ENCODE data around the gene EPS15.

Gene EPS15

DNA sequence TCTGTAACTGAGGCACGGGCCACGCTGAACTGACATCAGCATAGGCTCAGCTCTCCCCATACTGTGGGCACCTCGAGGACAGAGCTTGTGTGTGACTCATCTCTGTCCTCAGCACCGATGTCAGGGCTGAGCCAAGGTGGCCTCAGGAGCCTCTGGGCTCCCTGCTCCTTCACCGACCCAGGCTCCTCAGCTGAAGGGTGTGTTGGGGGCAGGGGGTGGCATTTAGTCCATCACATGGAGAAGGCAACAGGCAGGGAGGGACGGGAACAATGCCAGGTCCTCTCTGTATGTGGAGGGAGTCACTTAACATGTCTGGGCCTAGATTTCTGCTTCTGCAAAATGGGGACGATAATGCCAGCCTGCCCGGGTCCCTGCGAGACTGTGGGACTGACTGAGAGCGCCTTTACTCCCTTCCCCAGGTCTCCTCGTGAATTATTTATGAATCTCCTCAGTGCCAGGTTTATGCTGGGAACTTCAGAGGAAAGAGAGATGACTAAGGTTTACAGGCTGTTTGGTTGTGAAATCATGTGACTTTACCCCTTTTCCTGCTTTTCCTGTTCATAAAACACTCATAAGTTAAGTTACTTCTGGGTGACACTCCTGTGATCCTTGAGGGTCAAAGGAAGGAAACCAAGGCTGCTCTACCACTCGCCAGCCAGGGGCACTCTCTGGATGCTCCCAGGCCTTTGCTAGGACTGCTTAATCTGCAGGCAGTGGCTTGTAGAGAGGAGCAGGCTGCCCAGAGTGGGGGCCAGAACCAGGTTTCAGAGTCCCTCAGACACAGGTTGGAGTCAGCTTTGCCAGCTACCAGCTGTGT lies 204.9 kb downstream of the EPS15 start:
- no peak overlapping the region for H3K27ac ChIP-seq (ENCODE audit: low read depth, low read length)
- H2AFZ ChIP-seq (ENCODE audit: low read depth, low read length, severe bottlenecking): no peak overlapping the region
- H3K9me3 ChIP-seq (ENCODE audit: insufficient read depth, low read length): no peaks in the 10 kb centered on the region
- TF ChIP-seq CTCF (IDR thresholded peaks at IDR 0.05; ENCODE audit: insufficient read depth, low read length, poor library complexity, severe bottlenecking): no peak
- TF ChIP-seq EZH2phosphoT487 (conservative IDR thresholded peaks at IDR 0.05; ENCODE audit: low read length): no peak
- H3K79me2 ChIP-seq (ENCODE audit: insufficient read depth, low read length): no peaks in the 10 kb centered on the region
- no peak overlapping the region for H3K4me3 ChIP-seq (ENCODE audit: insufficient read depth, low read length, poor library complexity, severe bottlenecking)
- H3F3A ChIP-seq (ENCODE audit: insufficient read depth): no peaks in the 10 kb centered on the region
- H3K27me3 ChIP-seq (ENCODE audit: low read length): no peaks in the 10 kb centered on the region
- H3K4me2 ChIP-seq (ENCODE audit: low read depth, low read length, poor library complexity, severe bottlenecking): no peak overlapping the region
- H3K9ac ChIP-seq (ENCODE audit: low read length): no peak overlapping the region
- H3K36me3 ChIP-seq (ENCODE audit: low read length): no peaks in the 10 kb centered on the region
- H4K20me1 ChIP-seq (ENCODE audit: low read depth, low read length): no peaks in the 10 kb centered on the region
- H3K9me2 ChIP-seq (replicated peaks; ENCODE audit: insufficient read depth, low read length): no peaks in the 10 kb centered on the region

DNA sequence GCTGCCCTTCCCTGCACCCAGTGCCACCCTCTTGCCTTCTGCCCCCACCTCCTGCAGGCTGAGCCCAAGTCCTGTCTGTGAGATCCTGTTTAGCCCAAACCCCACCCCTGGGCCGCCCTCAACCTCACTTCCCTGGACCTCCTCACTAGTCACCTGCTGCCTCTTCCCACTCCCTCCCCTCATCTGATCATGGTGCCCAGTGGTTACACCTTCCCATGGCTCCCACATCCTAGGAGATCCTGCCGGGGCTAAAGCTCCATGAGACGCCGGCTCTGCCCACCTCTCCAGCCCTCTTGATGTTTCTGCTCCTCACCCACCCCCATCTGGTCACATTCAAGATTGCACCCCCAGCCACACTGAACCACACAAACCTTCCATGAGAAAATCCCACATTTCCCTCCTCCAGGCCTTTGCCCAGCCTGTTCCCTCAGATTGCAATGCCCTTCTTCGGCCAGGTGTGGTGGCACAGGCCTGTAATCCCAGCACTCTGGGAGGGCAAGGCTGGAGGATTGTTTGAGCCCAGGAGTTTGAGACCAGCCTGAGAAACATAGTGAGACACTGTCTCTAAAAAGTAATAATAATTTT lies 205.7 kb downstream of the EPS15 start:
- no peaks in the 10 kb centered on the region for H3F3A ChIP-seq (ENCODE audit: insufficient read depth)
- no peaks in the 10 kb centered on the region for H3K36me3 ChIP-seq (ENCODE audit: low read length)
- H3K9me3 ChIP-seq (ENCODE audit: insufficient read depth, low read length): no peaks in the 10 kb centered on the region
- no peak overlapping the region for H3K27ac ChIP-seq (ENCODE audit: low read depth, low read length)
- H3K9ac ChIP-seq (ENCODE audit: low read length): no peak overlapping the region
- H3K9me2 ChIP-seq (replicated peaks; ENCODE audit: insufficient read depth, low read length): no peaks in the 10 kb centered on the region
- H2AFZ ChIP-seq (ENCODE audit: low read depth, low read length, severe bottlenecking): no peak overlapping the region
- no peak overlapping the region for H3K4me2 ChIP-seq (ENCODE audit: low read depth, low read length, poor library complexity, severe bottlenecking)
- no peaks in the 10 kb centered on the region for H3K27me3 ChIP-seq (ENCODE audit: low read length)
- no peaks in the 10 kb centered on the region for H3K79me2 ChIP-seq (ENCODE audit: insufficient read depth, low read length)
- no peak overlapping the region for H3K4me3 ChIP-seq (ENCODE audit: insufficient read depth, low read length, poor library complexity, severe bottlenecking)
- TF ChIP-seq CTCF (IDR thresholded peaks at IDR 0.05; ENCODE audit: insufficient read depth, low read length, poor library complexity, severe bottlenecking): no peak
- TF ChIP-seq EZH2phosphoT487 (conservative IDR thresholded peaks at IDR 0.05; ENCODE audit: low read length): no peak
- no peaks in the 10 kb centered on the region for H4K20me1 ChIP-seq (ENCODE audit: low read depth, low read length)

- Histone ChIP-seq H3F3A (ENCODE audit: insufficient read depth) (no peaks in the 10 kb centered on the region), H3K27ac (ENCODE audit: low read depth, low read length) (no peak overlapping the region), H3K9me2 (replicated peaks; ENCODE audit: insufficient read depth, low read length) (no peaks in the 10 kb centered on the region), H3K4me3 (ENCODE audit: insufficient read depth, low read length, poor library complexity, severe bottlenecking) (no peak overlapping the region), H3K9ac (ENCODE audit: low read length) (no peak overlapping the region), H3K79me2 (ENCODE audit: insufficient read depth, low read length) (no peaks in the 10 kb centered on the region), H2AFZ (ENCODE audit: low read depth, low read length, severe bottlenecking) (no peak overlapping the region), H4K20me1 (ENCODE audit: low read depth, low read length) (no peaks in the 10 kb centered on the region), H3K36me3 (ENCODE audit: low read length) (no peaks in the 10 kb centered on the region), H3K27me3 (ENCODE audit: low read length) (no peaks in the 10 kb centered on the region), H3K9me3 (ENCODE audit: insufficient read depth, low read length) (no peaks in the 10 kb centered on the region), H3K4me2 (ENCODE audit: low read depth, low read length, poor library complexity, severe bottlenecking) (no peak overlapping the region)
- TF ChIP-seq EZH2phosphoT487 (conservative IDR thresholded peaks at IDR 0.05; ENCODE audit: low read length) (no peak), CTCF (IDR thresholded peaks at IDR 0.05; ENCODE audit: insufficient read depth, low read length, poor library complexity, severe bottlenecking) (no peak)
Observed at GRCh38 chr1:51312718-51313117, 206.3 kb downstream of the EPS15 start.
